Omental fat pad (tissue), 4 donors: ENCODE data around the gene NUTF2. TPM values are rescaled to one million over a fixed set of nuclear protein-coding genes. Genes with fewer than 3 reads are reported as not detected.

Experiments used
- ATAC-seq: fragments of 150-250 bp; one replicate; pipeline ENCODE4 v1.9.1; 2016; ENCODE audit warnings: mild to moderate bottlenecking, moderate library complexity; ENCODE audit not compliant: low FRiP score
- DNase-seq: peaks from one replicate; pipeline ENCODE4 v3.0.0-alpha.2; 2019; ENCODE audit warnings: low spot score
- CTCF ChIP-seq, 3 donors: fragments of 450-650 bp; IDR thresholded peaks; one replicate each; pipeline ENCODE4 v1.5.1; 2016 to 2017; ENCODE audit warnings: antibody characterized with exemption in 3 of 3, mild to moderate bottlenecking in 3 of 3, moderate library complexity in 2 of 3
- total RNA-seq, 4 donors: library from RNA; depleted of rRNA; stranded (reverse); fragments of >200 nt; gene quantifications; one replicate each; pipeline ENCODE4 v1.1.0, GENCODE V29; 2016

Gene NUTF2
- total RNA-seq, 4 donors from 2014 or later: 79.0 to 150 (median 110) TPM

- no peak for ATAC-seq
- no peak for TF ChIP-seq CTCF (IDR thresholded peaks at IDR 0.05)
- no peak for DNase-seq
These were observed 38.8 kb downstream of the NUTF2 start for GRCh38 chr16:67885545-67885944.

DNA sequence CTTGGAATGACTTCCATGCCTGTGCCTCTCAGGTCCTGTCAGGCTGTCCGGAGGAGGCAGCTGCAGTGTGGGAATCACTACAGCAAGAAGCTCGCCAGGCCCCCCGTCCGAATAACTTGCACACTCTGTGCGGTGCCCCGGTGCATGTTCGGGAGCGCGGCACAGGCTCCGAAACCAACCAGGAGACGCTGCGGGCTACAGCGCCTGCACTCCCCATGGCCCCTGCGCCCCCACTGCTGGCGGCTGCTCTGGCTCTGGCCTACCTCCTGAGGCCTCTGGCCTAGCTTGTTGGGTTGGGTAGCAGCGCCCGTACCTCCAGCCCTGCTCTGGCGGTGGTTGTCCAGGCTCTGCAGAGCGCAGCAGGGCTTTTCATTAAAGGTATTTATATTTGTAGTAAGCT is 39.2 kb downstream of the NUTF2 start:
- DNase-seq: no peak
- no peak for TF ChIP-seq CTCF (IDR thresholded peaks at IDR 0.05)
- ATAC-seq: no peak

DNA sequence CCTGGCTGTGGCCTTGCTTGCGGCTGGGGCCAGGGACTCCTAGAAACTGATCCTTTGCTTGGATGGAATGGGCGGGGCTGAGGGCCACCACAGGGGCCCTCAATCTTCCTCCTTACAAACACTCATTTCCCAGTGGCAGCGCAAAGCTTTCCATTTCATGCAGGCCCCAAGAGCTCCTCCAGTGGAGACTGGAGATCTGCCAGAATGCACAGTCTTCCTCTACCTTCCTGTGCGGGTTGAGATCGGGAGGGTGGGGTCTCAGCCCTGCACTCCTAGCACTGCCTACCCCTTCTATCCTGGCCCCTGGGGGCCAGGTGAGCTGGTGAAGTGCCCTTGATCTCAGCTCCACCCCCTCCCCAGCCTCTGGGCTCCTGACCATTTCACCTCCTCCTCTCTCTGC is 39.7 kb downstream of the NUTF2 start:
- no peak for DNase-seq
- no peak for TF ChIP-seq CTCF (IDR thresholded peaks at IDR 0.05)
- ATAC-seq: no peak

DNA sequence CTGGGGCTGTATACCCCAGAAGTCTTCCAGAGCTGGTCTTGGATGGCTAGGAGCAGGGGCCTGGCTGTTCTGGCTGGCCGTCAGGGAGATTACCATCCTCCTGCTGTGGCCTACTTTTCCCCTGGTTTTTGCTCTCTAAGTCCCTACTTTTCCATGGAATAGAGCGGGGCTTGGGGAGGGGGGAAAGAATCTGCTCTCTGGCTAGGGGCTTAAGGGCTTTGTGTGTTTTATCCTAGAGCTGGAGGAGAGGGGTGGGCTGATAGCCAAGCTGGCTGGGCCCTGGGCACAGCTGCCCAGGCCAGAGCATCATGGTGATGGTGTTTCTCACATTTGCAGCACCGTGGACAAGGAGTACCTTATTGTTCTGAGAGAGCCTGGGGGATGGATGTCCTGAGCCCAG is 41.6 kb downstream of the NUTF2 start:
- DNase-seq (no peak), ATAC-seq (no peak)
- TF ChIP-seq CTCF (IDR thresholded peaks at IDR 0.05): no peak

- DNase-seq: no peak
- no peak for ATAC-seq
- TF ChIP-seq CTCF (IDR thresholded peaks at IDR 0.05): no peak
These were observed 45.6 kb downstream of the NUTF2 start for GRCh38 chr16:67892375-67892774.

DNA sequence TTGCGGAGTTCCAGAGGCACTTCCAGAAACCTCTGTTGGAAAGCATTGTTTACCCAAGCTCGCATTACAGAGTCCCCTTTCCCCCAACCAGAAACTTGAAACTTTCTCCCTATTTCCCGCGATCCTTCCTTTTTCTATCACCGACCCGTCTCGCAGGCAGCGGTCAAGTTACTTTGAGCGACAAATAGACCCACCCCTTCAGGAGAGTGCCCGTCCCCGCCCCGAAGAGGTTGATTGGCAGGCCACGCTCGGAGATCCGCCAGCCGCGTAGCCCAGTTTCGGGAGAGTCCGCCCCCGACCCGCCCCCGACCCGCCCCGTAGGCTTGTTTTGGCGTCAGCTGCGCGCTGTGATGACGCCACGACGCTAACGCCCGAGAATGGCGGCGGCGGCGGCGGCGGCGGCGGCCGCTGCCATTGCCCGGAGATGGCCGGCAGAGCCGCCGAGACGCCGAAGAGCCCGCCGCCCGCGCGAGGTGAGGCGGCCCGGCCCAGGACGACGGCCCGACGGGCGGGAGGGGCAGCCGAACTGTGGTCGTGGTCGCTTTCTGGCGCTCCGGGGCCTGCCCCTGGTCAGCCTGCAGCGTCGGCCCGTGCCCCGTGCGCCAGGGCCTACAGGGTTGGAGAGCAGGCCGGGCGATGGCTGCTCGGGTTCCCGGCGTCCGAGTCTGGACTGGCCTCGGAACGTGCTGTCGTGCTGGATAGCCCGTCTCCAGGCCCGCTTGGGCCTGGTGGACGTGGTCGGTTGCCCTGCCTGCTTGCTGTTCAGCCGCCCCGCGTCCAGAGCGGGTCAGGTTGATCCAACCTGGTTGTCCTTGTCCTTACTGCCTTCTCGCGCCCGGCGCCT is 46.4 kb downstream of the NUTF2 start, which contains the start of gene PSKH1:
Gene PSKH1, plus strand, starts transcription at position 356 of the 844 bp plus-strand sequence. CDS start 15,496 bp downstream, outside the sequence.
- ATAC-seq (peak; percentile 98), DNase-seq (peak; percentile 85)
- no peak for TF ChIP-seq CTCF (IDR thresholded peaks at IDR 0.05)
